ENCODE data around the gene CLDN4. TPM values are rescaled to one million over a fixed set of nuclear protein-coding genes. Genes with fewer than 3 reads are reported as not detected.

CLDN4 gene
- total RNA-seq, 1 experiment from 2014 or later, result 283 TPM

DNA sequence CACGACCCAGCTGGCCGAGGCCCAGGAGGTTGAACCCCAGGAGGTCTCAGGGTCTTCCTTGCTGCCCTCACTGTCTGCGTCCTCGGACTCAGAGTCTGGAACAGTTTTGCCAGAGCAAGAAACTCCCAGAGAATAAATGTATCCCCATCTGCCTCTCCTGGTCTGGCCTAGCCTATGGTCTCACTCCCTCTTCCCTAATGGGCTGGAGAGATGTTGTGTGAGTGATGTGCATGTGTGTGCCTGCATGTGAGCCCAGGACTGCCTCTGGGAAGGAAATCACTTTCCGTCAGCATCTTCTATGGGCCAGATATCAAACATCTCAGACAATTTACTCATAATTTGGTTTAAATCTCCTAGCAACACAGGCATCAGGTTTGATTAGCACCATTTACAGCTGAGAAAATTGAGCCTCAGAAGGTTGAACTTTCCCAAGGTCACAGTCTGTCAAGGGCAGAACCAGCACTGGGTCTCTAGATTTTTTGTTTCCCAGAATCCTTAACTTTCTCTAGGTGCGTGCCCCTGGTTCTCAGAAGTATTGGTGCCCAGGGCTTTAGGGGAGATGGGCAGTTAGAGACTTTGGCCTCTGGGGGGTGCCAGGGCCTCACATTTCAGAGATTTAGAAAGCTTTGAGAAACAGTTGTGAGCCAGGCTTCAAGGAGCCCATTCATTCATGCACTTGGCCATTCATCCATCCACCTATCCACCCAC, 35.1 kb downstream of the CLDN4 start:
- TF ChIP-seq, protein P1, sequence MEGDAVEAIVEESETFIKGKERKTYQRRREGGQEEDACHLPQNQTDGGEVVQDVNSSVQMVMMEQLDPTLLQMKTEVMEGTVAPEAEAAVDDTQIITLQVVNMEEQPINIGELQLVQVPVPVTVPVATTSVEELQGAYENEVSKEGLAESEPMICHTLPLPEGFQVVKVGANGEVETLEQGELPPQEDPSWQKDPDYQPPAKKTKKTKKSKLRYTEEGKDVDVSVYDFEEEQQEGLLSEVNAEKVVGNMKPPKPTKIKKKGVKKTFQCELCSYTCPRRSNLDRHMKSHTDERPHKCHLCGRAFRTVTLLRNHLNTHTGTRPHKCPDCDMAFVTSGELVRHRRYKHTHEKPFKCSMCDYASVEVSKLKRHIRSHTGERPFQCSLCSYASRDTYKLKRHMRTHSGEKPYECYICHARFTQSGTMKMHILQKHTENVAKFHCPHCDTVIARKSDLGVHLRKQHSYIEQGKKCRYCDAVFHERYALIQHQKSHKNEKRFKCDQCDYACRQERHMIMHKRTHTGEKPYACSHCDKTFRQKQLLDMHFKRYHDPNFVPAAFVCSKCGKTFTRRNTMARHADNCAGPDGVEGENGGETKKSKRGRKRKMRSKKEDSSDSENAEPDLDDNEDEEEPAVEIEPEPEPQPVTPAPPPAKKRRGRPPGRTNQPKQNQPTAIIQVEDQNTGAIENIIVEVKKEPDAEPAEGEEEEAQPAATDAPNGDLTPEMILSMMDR (IDR thresholded peaks at IDR 0.05; ENCODE audit: unreplicated experiment), result no peak
- no peaks in the 10 kb centered on the region for H3K9me3 Mint-ChIP-seq (ENCODE audit: low read depth, unreplicated experiment)
- H3K27ac Mint-ChIP-seq (ENCODE audit: unreplicated experiment), result no peak overlapping the region
- CTCF ChIA-PET, result interaction anchor here (0.8 to 1.2 kb wide), 3 partner anchors 113 to 194 kb away, joined by 3 to 6 read pairs (median 4); no protein-coding TSS in a partner anchor
- BruUV-seq (replicated peaks), result no TSS peak
- no peaks in the 10 kb centered on the region for H3K36me3 Mint-ChIP-seq (ENCODE audit: insufficient read depth, unreplicated experiment)
- no peak overlapping the region for H3K4me3 Mint-ChIP-seq (ENCODE audit: low read depth, unreplicated experiment)
- intact Hi-C loops (cut with micrococcal nuclease; ENCODE audit: unreplicated experiment), result loop anchor here (2.0 to 5.0 kb wide), 2 partner anchors 113 to 161 kb away; partner anchors contain the start of gene ELN
- H3K4me1 Mint-ChIP-seq (ENCODE audit: low read depth, unreplicated experiment), result no peaks in the 10 kb centered on the region
- peak; percentile 43 for DNase-seq
- H3K27me3 Mint-ChIP-seq (ENCODE audit: unreplicated experiment), result no peaks in the 10 kb centered on the region

DNA sequence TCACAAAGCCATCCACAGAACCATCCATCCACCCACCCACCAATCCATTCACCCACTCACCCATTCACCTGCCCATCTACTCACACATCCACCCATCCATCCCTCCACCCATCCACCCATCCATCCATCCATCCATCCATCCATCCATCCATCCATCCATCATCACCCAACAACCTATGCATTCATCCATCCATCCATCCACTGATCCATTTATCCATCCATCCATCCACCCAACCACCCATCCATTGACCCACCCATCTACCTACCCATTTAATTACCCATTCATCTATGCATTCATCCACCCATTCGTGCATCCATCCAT, 35.6 kb downstream of the CLDN4 start:
- H3K4me1 Mint-ChIP-seq (ENCODE audit: low read depth, unreplicated experiment), result no peaks in the 10 kb centered on the region
- CTCF ChIA-PET, result interaction anchor here (0.8 to 1.2 kb wide), 2 partner anchors 113 to 161 kb away, joined by 3 to 6 read pairs; no protein-coding TSS in a partner anchor

DNA sequence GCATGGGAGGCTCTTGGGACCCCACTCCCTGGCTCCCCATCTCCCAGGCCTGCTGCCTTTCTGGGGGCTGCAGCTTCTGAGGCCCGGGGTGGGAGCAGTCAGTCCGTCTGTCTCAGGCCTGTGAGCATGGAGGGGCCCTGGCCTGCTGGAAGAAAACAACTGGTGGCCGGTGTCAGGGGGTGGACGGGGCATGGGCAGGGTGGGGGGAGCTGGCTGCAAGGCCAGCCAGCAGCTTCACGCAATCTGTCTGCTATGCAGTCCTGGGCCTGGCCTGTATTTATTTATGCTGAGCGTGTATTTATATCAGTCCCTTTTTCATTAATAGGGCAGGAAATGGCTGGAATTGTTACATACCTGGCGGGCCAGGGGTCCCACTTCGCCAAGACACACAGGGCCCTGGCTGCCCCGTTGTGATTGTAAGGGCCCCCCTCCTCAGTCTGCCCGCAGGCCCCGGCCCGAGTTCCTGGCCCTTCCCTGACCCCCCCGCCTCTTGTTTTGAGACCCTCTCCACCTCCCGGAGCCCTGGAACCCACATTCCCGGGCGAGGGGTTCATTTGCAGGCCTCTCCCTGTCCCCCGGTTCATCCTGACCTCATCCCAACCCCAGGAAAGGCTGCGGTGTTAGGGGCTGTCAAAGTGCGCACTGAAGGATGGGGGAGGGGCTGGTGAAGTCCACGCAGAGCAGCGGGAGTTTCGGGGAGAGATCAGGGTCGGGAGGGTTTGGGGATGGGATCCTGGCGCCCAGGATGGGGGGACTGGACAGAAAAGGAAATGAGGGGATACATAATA, 38.4 kb downstream of the CLDN4 start:
- H3K4me1 Mint-ChIP-seq (ENCODE audit: low read depth, unreplicated experiment), result no peaks in the 10 kb centered on the region
- intact Hi-C loops (cut with micrococcal nuclease; ENCODE audit: unreplicated experiment), result loop anchor here (5.0 kb wide), 1 partner anchor 158 kb away; the partner anchor contains the start of gene ELN
- H3K9me3 Mint-ChIP-seq (ENCODE audit: low read depth, unreplicated experiment), result no peaks in the 10 kb centered on the region
- H3K27me3 Mint-ChIP-seq (ENCODE audit: unreplicated experiment), result no peaks in the 10 kb centered on the region
- no TSS peak for BruUV-seq (replicated peaks)
- no peaks in the 10 kb centered on the region for H3K36me3 Mint-ChIP-seq (ENCODE audit: insufficient read depth, unreplicated experiment)
- TF ChIP-seq, protein P1 (IDR thresholded peaks at IDR 0.05; ENCODE audit: unreplicated experiment), result no peak
- no peak overlapping the region for H3K27ac Mint-ChIP-seq (ENCODE audit: unreplicated experiment)
- H3K4me3 Mint-ChIP-seq (ENCODE audit: low read depth, unreplicated experiment), result no peak overlapping the region
- CTCF ChIA-PET, result no interaction called here
- DNase-seq, result no peak

More for the DNA sequence above, 35.6 kb downstream of the CLDN4 start:
- Mint-ChIP-seq H3K27ac (ENCODE audit: unreplicated experiment) (no peak overlapping the region), H3K27me3 (ENCODE audit: unreplicated experiment) (no peaks in the 10 kb centered on the region), H3K4me3 (ENCODE audit: low read depth, unreplicated experiment) (no peak overlapping the region), H3K9me3 (ENCODE audit: low read depth, unreplicated experiment) (no peaks in the 10 kb centered on the region), H3K36me3 (ENCODE audit: insufficient read depth, unreplicated experiment) (no peaks in the 10 kb centered on the region)
- no TSS peak for BruUV-seq (replicated peaks)
- no peak for DNase-seq
- intact Hi-C loops (cut with micrococcal nuclease; ENCODE audit: unreplicated experiment), result loop anchor here (2.0 to 5.0 kb wide), 2 partner anchors 112 to 161 kb away; partner anchors contain the start of gene ELN
- TF ChIP-seq, protein P1 (IDR thresholded peaks at IDR 0.05; ENCODE audit: unreplicated experiment), result no peak

DNA sequence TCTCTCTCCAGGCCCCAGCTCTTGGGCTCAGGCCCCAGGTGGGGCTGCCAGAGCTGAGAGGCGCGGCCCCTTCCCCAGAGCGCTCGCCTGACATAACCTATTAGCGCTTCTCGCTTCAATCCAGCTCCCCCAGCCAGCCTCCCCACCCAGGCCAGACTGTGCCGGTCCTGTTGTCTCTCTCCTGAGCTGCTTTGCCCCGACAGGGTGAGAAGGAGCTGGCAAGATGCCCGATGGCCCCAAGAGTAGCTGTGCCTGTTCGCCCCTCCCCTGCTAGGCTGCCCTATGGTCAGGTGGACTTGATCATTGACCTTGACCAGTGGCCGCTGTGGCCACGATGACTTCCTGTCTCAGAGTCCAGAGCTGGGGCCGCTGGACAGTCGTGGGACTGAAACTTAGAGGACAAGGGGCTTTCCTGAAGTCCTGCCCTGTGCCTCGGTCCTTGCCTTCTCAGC, 39.3 kb downstream of the CLDN4 start:
- Mint-ChIP-seq H3K27me3 (ENCODE audit: unreplicated experiment) (no peaks in the 10 kb centered on the region), H3K4me3 (ENCODE audit: low read depth, unreplicated experiment) (no peak overlapping the region), H3K4me1 (ENCODE audit: low read depth, unreplicated experiment) (no peaks in the 10 kb centered on the region), H3K27ac (ENCODE audit: unreplicated experiment) (no peak overlapping the region), H3K9me3 (ENCODE audit: low read depth, unreplicated experiment) (no peaks in the 10 kb centered on the region), H3K36me3 (ENCODE audit: insufficient read depth, unreplicated experiment) (no peaks in the 10 kb centered on the region)
- no peak for DNase-seq
- no TSS peak for BruUV-seq (replicated peaks)
- CTCF ChIA-PET, result no interaction called here
- intact Hi-C loops (cut with micrococcal nuclease; ENCODE audit: unreplicated experiment), result no loop called here
- TF ChIP-seq, protein P1 (IDR thresholded peaks at IDR 0.05; ENCODE audit: unreplicated experiment), result no peak
